ENCODE results near the gene NCOR1. TPM values are rescaled to one million over a fixed set of nuclear protein-coding genes. Genes with fewer than 3 reads are reported as not detected.
"Not testable (repeated sequence)": the region's sequence is repeated elsewhere in the genome, so short reads cannot be mapped to it uniquely, and the experiment has no call there.

The NCOR1 gene
- total RNA-seq, 1 experiment from 2014 or later: 171 TPM

GRCh38 chr17:16158714-16159113 is 56.6 kb downstream of the NCOR1 start:
- DNase-seq: no peak
- no TSS peak for BruUV-seq (replicated peaks)
- H4K20me1 ChIP-seq (ENCODE audit: insufficient read depth): no peaks in the 10 kb centered on the region
- H3K36me3 ChIP-seq (ENCODE audit: low read depth): no peaks in the 10 kb centered on the region
- no peaks in the 10 kb centered on the region for H3K9me2 ChIP-seq (ENCODE audit: insufficient read depth)
- no peak overlapping the region for H3K4me2 ChIP-seq
- H3K9me3 ChIP-seq (ENCODE audit: insufficient read depth, low read depth): no peaks in the 10 kb centered on the region
- ChIA-PET POLR2A (ENCODE audit: unreplicated experiment) (interaction anchor here (0.6 kb wide), 1 partner anchor 253 kb away, joined by 7 read pairs; no protein-coding TSS in a partner anchor), CTCF (no interaction called here)
- H3K27me3 ChIP-seq (ENCODE audit: insufficient read depth, low read depth): no peaks in the 10 kb centered on the region
- intact Hi-C loops (cut with micrococcal nuclease; ENCODE audit: unreplicated experiment): no loop called here
- no peaks in the 10 kb centered on the region for H3K4me1 ChIP-seq (replicated peaks; ENCODE audit: insufficient read depth)
- H3K4me3 ChIP-seq: no peak overlapping the region
- no peak overlapping the region for H3K27ac ChIP-seq
- H3K79me2 ChIP-seq (ENCODE audit: low read depth): no peaks in the 10 kb centered on the region
- H2AFZ ChIP-seq: no peak overlapping the region
- TF ChIP-seq EZH2 (IDR thresholded peaks at IDR 0.05; ENCODE audit: low read depth): no peak
- TF ChIP-seq, protein P1, sequence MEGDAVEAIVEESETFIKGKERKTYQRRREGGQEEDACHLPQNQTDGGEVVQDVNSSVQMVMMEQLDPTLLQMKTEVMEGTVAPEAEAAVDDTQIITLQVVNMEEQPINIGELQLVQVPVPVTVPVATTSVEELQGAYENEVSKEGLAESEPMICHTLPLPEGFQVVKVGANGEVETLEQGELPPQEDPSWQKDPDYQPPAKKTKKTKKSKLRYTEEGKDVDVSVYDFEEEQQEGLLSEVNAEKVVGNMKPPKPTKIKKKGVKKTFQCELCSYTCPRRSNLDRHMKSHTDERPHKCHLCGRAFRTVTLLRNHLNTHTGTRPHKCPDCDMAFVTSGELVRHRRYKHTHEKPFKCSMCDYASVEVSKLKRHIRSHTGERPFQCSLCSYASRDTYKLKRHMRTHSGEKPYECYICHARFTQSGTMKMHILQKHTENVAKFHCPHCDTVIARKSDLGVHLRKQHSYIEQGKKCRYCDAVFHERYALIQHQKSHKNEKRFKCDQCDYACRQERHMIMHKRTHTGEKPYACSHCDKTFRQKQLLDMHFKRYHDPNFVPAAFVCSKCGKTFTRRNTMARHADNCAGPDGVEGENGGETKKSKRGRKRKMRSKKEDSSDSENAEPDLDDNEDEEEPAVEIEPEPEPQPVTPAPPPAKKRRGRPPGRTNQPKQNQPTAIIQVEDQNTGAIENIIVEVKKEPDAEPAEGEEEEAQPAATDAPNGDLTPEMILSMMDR (conservative IDR thresholded peaks at IDR 0.05): no peak
- H3F3A ChIP-seq (ENCODE audit: insufficient read depth, low read depth): no peaks in the 10 kb centered on the region

DNA sequence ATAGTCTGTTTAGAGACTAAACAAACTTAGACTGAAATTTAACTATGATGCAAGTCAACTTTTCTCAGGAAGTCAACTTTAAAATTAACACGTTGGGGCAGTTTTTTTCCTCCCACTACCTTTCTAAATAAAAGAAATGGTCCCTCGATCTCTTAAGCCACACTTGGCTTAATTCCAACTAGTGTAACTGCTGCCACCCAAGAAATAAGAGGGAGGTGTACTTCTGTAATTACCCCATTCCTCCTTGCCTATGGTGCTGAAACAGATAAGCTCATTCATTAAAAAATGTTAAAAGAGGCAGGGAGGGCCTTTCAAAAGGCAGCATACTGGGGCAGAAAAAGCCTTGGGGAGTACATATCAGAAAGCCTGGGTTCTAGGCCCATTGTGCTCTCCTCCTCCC is 59.8 kb downstream of the NCOR1 start:
- POLR2A ChIA-PET (ENCODE audit: unreplicated experiment): no interaction called here
- no peak overlapping the region for H2AFZ ChIP-seq
- DNase-seq: no peak
- TF ChIP-seq, protein P1 (conservative IDR thresholded peaks at IDR 0.05): no peak
- TF ChIP-seq EZH2 (IDR thresholded peaks at IDR 0.05; ENCODE audit: low read depth): no peak
- no peak overlapping the region for H3K4me3 ChIP-seq
- no peaks in the 10 kb centered on the region for H3K9me2 ChIP-seq (ENCODE audit: insufficient read depth)
- H3K36me3 ChIP-seq (ENCODE audit: low read depth): no peaks in the 10 kb centered on the region; the same call in 1 of the 2 replicates
- H3K79me2 ChIP-seq (ENCODE audit: low read depth): no peaks in the 10 kb centered on the region
- CTCF ChIA-PET: no interaction called here
- no peaks in the 10 kb centered on the region for H4K20me1 ChIP-seq (ENCODE audit: insufficient read depth)
- no peaks in the 10 kb centered on the region for H3K27me3 ChIP-seq (ENCODE audit: insufficient read depth, low read depth)
- no peak overlapping the region for H3K4me2 ChIP-seq
- peaks cover 9% of the 10 kb centered on the region; the same call in 1 of the 2 replicates for H3F3A ChIP-seq (ENCODE audit: insufficient read depth, low read depth)
- no peaks in the 10 kb centered on the region for H3K9me3 ChIP-seq (ENCODE audit: insufficient read depth, low read depth)
- no peak overlapping the region for H3K27ac ChIP-seq
- BruUV-seq (replicated peaks): no TSS peak
- intact Hi-C loops (cut with micrococcal nuclease; ENCODE audit: unreplicated experiment): no loop called here
- H3K4me1 ChIP-seq (replicated peaks; ENCODE audit: insufficient read depth): peaks cover 3% of the 10 kb centered on the region

DNA sequence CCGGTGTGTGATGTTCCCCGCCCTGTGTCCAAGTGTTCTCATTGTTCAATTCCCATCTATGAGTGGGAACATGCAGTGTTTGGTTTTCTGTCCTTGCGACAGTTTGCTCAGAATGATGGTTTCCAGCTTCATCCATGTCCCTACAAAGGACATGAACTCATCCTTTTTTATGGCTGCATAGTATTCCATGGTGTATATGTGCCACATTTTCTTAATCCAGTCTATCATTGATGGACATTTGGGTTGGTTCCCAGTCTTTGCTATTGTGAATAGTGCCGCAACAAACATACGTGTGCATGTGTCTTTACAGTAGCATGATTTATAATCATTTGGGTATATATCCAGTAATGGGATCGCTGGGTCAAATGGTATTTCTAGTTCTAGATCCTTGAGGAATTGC is 63.0 kb downstream of the NCOR1 start:
- H3K27me3 ChIP-seq (ENCODE audit: insufficient read depth, low read depth); H3K9me2 ChIP-seq (ENCODE audit: insufficient read depth); H3K79me2 ChIP-seq (ENCODE audit: low read depth); POLR2A ChIA-PET (ENCODE audit: unreplicated experiment); H3K27ac ChIP-seq; H4K20me1 ChIP-seq (ENCODE audit: insufficient read depth); DNase-seq; CTCF ChIA-PET; BruUV-seq (replicated peaks); H3K4me2 ChIP-seq; H3K4me3 ChIP-seq; H3K9me3 ChIP-seq (ENCODE audit: insufficient read depth, low read depth); H2AFZ ChIP-seq; H3K36me3 ChIP-seq (ENCODE audit: low read depth); intact Hi-C loops (cut with micrococcal nuclease; ENCODE audit: unreplicated experiment): not testable (repeated sequence)
- H3K4me1 ChIP-seq (replicated peaks; ENCODE audit: insufficient read depth): peaks cover 14% of the 10 kb centered on the region
- peaks cover 12% of the 10 kb centered on the region; the same call in 1 of the 2 replicates for H3F3A ChIP-seq (ENCODE audit: insufficient read depth, low read depth)
